ENCODE measurements around the gene BUD31.

BUD31 gene

GRCh38 chr7:99457650-99458493 is 49.1 kb downstream of the BUD31 start:
- TF ChIP-seq, protein P1, sequence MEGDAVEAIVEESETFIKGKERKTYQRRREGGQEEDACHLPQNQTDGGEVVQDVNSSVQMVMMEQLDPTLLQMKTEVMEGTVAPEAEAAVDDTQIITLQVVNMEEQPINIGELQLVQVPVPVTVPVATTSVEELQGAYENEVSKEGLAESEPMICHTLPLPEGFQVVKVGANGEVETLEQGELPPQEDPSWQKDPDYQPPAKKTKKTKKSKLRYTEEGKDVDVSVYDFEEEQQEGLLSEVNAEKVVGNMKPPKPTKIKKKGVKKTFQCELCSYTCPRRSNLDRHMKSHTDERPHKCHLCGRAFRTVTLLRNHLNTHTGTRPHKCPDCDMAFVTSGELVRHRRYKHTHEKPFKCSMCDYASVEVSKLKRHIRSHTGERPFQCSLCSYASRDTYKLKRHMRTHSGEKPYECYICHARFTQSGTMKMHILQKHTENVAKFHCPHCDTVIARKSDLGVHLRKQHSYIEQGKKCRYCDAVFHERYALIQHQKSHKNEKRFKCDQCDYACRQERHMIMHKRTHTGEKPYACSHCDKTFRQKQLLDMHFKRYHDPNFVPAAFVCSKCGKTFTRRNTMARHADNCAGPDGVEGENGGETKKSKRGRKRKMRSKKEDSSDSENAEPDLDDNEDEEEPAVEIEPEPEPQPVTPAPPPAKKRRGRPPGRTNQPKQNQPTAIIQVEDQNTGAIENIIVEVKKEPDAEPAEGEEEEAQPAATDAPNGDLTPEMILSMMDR (conservative IDR thresholded peaks at IDR 0.05; ENCODE audit: low read depth, low read length) = no peak
- no peak for DNase-seq (ENCODE audit: low read depth)
- H3K4me3 ChIP-seq (ENCODE audit: low read length) = no peak overlapping the region

DNA sequence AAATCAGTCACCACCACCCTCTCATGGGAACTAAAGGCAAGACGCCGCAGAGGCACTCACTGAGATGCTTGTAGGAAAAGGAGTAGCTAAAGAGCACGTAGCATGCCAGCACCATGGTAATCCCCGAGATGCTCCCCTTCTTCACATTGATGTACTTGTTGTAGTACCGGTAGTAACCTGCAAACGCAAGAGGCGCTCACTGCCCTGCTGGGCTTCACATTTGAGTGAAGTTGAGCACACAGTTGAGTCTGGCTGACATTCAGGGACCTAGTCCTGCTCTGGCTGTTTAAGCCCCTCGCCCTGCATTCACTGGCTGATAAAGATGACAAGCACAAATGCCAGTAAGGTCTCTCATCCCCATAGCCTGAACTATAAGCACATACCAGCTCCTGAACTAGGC is 50.3 kb downstream of the BUD31 start:
- no peak overlapping the region for H3K4me3 ChIP-seq (ENCODE audit: low read length)
- DNase-seq (ENCODE audit: low read depth) = no peak
- TF ChIP-seq, protein P1 (conservative IDR thresholded peaks at IDR 0.05; ENCODE audit: low read depth, low read length) = peak; percentile 45

- DNase-seq (ENCODE audit: low read depth) = no peak
- TF ChIP-seq, protein P1 (conservative IDR thresholded peaks at IDR 0.05; ENCODE audit: low read depth, low read length) = no peak
- no peak overlapping the region for H3K4me3 ChIP-seq (ENCODE audit: low read length)
Measured at GRCh38 chr7:99460651-99461050, 51.9 kb downstream of the BUD31 start.

- DNase-seq (ENCODE audit: low read depth) = no peak
- no peak overlapping the region for H3K4me3 ChIP-seq (ENCODE audit: low read length)
- TF ChIP-seq, protein P1 (conservative IDR thresholded peaks at IDR 0.05; ENCODE audit: low read depth, low read length) = peak; percentile 2
Measured at GRCh38 chr7:99461221-99461620, 52.5 kb downstream of the BUD31 start.

DNA sequence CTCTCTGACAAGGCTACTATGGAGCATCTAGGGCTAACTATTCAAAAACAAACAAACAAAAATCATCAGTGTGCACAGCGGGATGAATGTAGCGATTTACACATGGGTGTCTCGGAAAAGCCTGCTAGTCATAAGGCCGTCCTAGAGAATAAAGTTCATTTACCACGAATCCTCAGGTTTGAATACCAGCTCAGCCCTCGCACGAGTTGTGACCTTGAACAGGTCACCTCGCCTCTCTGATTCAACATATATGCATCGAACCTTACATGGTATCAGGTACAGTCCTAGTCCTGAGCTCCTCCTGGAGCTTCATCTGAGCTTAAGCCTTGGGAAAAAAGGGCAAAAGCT is 56.6 kb downstream of the BUD31 start:
- H3K4me3 ChIP-seq (ENCODE audit: low read length) = peak overlapping the region; percentile 76
- no peak for DNase-seq (ENCODE audit: low read depth)
- TF ChIP-seq, protein P1 (conservative IDR thresholded peaks at IDR 0.05; ENCODE audit: low read depth, low read length) = no peak

DNA sequence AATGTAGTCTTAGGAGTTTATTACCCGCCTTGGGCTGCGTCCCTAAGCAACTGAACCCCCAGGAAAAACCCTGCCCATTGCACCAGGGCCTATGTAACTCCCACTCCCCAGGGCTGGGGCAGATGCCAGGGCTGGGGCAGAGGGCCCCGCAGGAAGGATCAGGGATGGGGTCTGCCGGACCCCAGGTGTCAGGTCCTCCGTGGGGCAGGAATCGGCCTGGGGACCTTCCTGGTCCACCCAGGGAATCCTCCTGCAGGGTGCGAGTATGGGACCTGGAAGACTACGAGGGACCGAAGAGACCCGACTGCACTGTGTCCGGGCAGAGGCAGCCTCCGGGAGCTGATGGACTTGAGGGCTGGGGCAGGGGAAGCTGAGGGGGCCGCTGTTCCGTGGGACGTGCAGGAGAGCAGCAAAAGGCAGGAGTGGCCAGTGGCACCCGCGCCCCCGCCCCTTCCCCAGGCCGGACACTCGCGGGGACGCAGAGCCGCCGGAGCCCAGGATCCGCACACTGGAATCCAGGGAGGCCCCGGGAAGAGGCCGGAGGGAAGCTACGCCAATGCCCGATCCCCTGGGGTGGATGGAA is 59.7 kb downstream of the BUD31 start:
- no peak for DNase-seq (ENCODE audit: low read depth)
- TF ChIP-seq, protein P1 (conservative IDR thresholded peaks at IDR 0.05; ENCODE audit: low read depth, low read length) = no peak
- H3K4me3 ChIP-seq (ENCODE audit: low read length) = no peak overlapping the region
